Type B pancreatic cell (in vitro differentiated cells): ENCODE data around the gene GFY. TPM values are rescaled to one million over a fixed set of nuclear protein-coding genes. Genes with fewer than 3 reads are reported as not detected.

Experiments
- DNase-seq: peaks from one replicate; pipeline ENCODE4 v3.0.0; 2021; ENCODE audit warnings: mixed read lengths; ENCODE audit not compliant: unreplicated experiment; ENCODE audit errors: extremely low spot score
- H3K27ac Mint-ChIP-seq: 2 replicates; pipeline ENCODE4 v1.8.0; 2021; ENCODE audit warnings: mild to moderate bottlenecking, mixed read lengths
- H3K27me3 Mint-ChIP-seq: 2 replicates; pipeline ENCODE4 v1.8.0; 2021; ENCODE audit warnings: mixed read lengths
- H3K36me3 Mint-ChIP-seq: 2 replicates; pipeline ENCODE4 v1.8.0; 2021; ENCODE audit warnings: mixed read lengths
- H3K4me1 Mint-ChIP-seq: one replicate; pipeline ENCODE4 v1.8.0; 2021; ENCODE audit warnings: mixed read lengths; ENCODE audit not compliant: unreplicated experiment
- H3K4me3 Mint-ChIP-seq: 2 replicates; pipeline ENCODE4 v1.8.0; 2021; ENCODE audit warnings: mild to moderate bottlenecking, mixed read lengths
- H3K9me3 Mint-ChIP-seq: 2 replicates; pipeline ENCODE4 v1.8.0; 2021; ENCODE audit warnings: mixed read lengths
- CTCF ChIP-seq: fragments of 200-600 bp; sonication (generic); conservative IDR thresholded peaks from 2 replicates; pipeline ENCODE4 v1.5.0; 2021; ENCODE audit warnings: antibody characterized with exemption, mild to moderate bottlenecking
- total RNA-seq: library from RNA; stranded (reverse); gene quantifications from 2 replicates; pipeline ENCODE4 v1.2.1, GENCODE V29; 2021; ENCODE audit warnings: low replicate concordance

The GFY gene
- total RNA-seq, 1 donor from 2014 or later = not detected

DNA sequence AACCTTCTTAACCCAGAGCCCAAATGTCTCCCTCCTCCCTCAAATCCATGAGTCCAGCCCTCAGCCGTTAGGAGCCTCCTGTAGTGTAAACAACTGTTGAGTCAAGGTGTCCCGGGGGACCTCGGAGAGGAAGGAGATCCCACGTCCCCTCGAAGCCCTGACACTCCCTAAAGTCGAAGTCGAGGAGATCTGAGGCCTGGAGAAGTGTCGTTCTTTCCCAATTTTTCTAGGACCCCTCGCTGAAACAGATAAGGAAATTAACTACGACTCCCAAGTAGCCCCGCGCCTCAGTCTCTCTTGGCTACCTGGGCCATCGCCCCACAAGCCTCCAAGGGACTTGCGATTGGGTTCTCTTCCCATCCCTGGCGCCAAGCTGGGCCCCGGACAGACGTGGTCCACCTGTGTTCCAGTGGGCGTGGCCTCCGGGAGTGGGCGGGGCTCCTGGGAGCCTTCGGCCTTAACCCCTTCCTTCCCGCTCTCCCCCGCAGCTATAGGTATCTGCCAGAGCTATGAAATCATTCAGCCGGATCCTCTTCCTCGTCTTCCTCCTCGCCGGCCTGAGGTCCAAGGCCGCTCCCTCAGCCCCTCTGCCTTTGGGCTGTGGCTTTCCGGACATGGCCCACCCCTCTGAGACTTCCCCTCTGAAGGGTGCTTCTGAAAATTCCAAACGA, 869 bp downstream of the GFY start:
- no peaks in the 10 kb centered on the region for H3K36me3 Mint-ChIP-seq
- no peak for DNase-seq
- H3K27me3 Mint-ChIP-seq = peaks cover 95% of the 10 kb centered on the region
- H3K9me3 Mint-ChIP-seq = no peaks in the 10 kb centered on the region
- H3K4me3 Mint-ChIP-seq = peak overlapping the region; percentile 42
- H3K27ac Mint-ChIP-seq = no peak overlapping the region
- H3K4me1 Mint-ChIP-seq = peaks cover 37% of the 10 kb centered on the region
- TF ChIP-seq CTCF = no peak

DNA sequence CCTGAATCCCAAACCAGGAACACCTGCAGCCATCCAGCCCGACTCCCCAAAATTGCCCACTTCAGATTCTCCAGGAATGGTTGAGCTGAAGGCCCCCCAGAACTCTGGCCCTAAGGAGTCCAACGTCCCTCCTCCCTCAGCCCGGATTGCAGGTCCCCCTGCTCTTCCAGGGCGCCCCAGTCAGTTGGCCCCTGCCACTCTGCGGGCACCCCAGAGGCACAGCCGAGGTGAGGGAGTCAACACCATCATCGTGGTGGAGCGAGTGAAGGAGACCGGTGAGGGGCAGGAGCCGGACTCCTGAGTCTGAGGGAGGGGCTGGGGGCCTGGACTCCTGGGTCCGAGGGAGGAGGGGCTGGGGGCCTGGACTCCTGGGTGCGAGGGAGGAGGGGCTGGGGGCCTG, 2.2 kb downstream of the GFY start:
- no peak overlapping the region for H3K27ac Mint-ChIP-seq
- DNase-seq = no peak
- H3K36me3 Mint-ChIP-seq = no peaks in the 10 kb centered on the region
- H3K9me3 Mint-ChIP-seq = no peaks in the 10 kb centered on the region
- no peak overlapping the region for H3K4me3 Mint-ChIP-seq
- H3K27me3 Mint-ChIP-seq = peaks cover 91% of the 10 kb centered on the region
- H3K4me1 Mint-ChIP-seq = peaks cover 29% of the 10 kb centered on the region
- TF ChIP-seq CTCF = no peak

- no peak for DNase-seq
- H3K36me3 Mint-ChIP-seq = no peaks in the 10 kb centered on the region
- TF ChIP-seq CTCF = no peak
- peaks cover 25% of the 10 kb centered on the region for H3K4me1 Mint-ChIP-seq
- H3K27me3 Mint-ChIP-seq = peaks cover 92% of the 10 kb centered on the region
- peak overlapping the region; percentile 79 for H3K4me3 Mint-ChIP-seq
- H3K9me3 Mint-ChIP-seq = no peaks in the 10 kb centered on the region
- H3K27ac Mint-ChIP-seq = peak overlapping the region; percentile 34
These were observed 2.8 kb downstream of the GFY start for GRCh38 chr19:49427855-49428546.

DNA sequence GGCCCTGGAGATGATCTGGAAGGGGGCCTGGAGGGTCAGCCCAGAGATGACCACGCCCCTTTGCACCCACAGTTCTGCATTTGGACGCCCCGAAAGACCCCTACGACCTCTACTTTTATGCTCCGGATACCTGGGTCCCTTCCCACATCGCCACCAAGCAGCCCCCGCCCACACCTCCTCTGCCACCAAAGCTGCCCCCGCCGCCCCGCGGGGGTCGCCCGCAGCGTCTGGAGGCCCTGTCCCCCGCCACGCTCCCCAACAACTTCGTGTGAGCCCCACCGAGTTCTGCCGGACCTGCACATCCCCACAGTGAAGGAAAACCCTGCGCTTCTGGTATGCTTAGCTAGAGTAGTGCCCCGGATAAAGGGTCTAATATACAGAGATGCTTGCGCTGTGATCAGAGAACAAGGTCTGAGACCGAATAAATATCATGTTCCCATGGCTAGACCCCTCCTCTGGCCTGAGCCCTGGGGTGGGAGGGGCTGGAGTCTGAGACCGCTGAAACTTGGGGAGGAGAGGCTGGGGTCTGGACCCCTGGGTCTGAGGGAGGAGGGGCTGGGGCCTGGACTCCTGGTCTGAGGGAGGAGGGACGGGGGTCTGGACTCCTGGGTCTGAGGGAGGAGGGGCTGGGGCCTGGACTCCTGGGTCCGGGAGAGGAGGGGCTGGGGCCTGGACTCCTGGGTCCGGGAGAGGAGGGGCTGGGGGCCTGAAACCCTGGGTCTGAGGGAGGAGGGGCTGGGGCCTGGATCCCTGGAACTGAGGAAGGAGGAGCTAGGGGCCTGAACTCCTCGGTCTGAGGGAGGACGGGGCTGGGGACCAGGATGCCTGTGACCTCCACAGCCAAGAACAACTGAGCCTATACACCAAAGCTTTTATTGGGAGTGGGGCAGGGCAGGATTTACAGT, 3.6 kb downstream of the GFY start:
- H3K4me1 Mint-ChIP-seq = peaks cover 22% of the 10 kb centered on the region

More for the DNA sequence above, 3.6 kb downstream of the GFY start:
- no peak overlapping the region for H3K27ac Mint-ChIP-seq
- no peaks in the 10 kb centered on the region for H3K9me3 Mint-ChIP-seq
- DNase-seq = no peak
- H3K4me3 Mint-ChIP-seq = peak overlapping the region; percentile 79
- no peaks in the 10 kb centered on the region for H3K36me3 Mint-ChIP-seq
- TF ChIP-seq CTCF = no peak
- H3K27me3 Mint-ChIP-seq = peaks cover 93% of the 10 kb centered on the region
